HG02642 (cell line): Measurements from ENCODE around the gene PRAMEF4.
"Not testable (repeated sequence)": the region's sequence is repeated elsewhere in the genome, so short reads cannot be mapped to it uniquely, and the experiment has no call there.

Experiments used
- ATAC-seq: cut with Tn5 transposase; IDR thresholded peaks from one replicate; pipeline ENCODE4 v1.9.1; 2021; ENCODE audit warnings: mild to moderate bottlenecking; ENCODE audit not compliant: unreplicated experiment, poor library complexity

The PRAMEF4 gene

GRCh38 chr1:12886101-12886500 is at the start of gene PRAMEF4:
PRAMEF4 (minus strand) TSS chr1:12886201; CDS start chr1:12883394, 2,807 bp downstream.
- ATAC-seq = not testable (repeated sequence)

DNA sequence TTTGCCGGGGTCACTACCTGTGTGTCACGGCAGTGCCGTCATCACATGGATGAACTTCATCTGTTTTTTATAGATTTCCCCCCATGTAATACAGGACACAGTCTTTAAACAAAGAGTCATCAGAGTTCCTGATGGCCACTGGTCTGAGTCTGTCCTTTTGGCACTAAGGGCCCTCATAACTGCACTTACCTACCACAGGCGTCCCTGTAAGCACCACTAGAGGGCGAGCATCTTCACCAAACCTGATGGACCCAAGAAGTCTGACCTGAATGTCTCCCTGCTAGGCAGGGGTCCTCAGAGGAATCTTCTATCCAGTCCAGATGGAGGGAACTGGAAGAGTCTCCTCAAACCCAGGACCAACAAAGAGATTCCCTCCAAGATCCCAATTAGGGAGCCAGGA is 38.4 kb upstream of the PRAMEF4 start:
- not testable (repeated sequence) for ATAC-seq

GRCh38 chr1:12921749-12922148 is 35.7 kb upstream of the PRAMEF4 start:
- not testable (repeated sequence) for ATAC-seq

DNA sequence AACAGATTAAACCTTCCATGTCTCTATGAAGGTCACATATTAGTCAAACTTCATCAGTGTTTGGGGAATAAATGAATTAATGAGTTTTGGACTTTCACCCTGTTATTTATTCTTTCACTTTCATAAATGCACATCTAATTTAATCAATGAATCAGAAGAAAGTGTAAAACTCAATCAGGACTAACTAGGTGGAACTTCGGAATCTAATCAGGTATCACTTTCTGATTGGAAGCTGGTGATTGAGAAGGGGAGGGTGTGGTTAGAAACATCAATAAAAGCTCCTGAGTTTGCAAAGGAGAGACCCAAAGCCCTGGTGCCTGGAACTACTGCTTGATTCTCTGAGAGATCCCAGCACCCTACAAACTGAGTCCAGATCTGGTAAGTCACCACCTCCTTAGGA is 30.3 kb upstream of the PRAMEF4 start, which contains the start of gene PRAMEF7:
PRAMEF7 (plus strand) TSS at position 301 of the 400 bp plus-strand sequence. CDS start 1,083 bp downstream, outside the sequence.
- ATAC-seq = not testable (repeated sequence)

DNA sequence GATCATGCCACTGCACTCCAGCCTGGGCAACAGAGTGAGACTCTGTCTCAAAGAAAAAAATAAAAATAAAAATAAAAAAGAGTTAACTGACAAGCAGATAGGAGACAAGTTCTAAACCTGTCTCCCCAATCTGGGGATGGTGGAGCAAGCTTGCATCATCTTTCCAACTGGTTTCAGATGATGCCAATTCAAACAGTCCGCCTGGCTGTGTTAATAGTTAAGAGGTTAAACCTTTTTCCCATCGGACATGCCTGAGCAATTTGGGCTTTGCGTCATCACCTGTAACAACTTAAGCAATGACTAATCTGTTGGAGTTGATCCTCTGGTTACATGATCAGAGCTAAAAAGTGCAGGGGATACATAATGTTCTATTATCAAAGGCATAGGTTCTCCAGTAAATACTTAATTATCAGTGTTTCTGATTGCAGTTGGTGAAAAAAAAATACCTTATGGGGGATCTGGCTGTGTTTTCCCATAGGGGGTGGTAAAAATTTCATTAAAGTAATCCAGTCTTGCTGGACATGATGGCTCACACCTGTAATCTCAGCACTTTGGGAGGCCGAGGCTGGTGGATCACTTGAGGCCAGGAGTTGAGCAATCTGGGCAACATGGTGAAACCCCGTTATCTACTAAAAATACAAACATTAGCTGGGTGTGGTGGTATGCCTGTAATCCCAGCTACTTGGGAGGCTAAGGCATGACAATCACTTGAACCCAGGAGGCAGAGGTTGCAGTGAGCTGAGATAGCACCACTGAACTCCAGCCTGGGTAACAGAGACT is 18.0 kb upstream of the PRAMEF4 start:
- ATAC-seq = not testable (repeated sequence)

- ATAC-seq = not testable (repeated sequence)
Measured at GRCh38 chr1:12899186-12899585, 13.2 kb upstream of the PRAMEF4 start.

DNA sequence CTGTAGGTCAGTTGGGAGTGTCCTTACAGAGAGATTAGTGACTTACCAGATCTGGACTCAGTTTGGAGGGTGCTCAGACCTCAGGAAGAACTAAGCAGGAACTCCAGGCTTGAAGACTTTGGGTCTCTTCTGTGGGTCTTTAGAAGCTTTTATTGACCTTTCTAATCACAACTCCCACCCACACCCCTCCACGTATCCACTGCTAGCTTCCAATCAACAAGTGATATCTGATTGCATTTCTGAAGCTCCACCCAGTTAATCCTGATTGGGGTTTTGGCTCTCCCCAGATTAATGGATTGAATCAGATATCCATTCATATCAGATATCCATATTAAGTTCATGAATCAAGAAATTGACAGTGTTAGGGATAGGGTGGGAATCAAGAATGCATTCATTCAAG is 12.2 kb upstream of the PRAMEF4 start, which contains the start of gene PRAMEF10:
PRAMEF10 (minus strand) TSS at position 101 of the 400 bp plus-strand sequence. CDS start 2,423 bp downstream, outside the sequence.
- ATAC-seq = not testable (repeated sequence)

- not testable (repeated sequence) for ATAC-seq
Measured at GRCh38 chr1:12878453-12878852, 7.5 kb downstream of the PRAMEF4 start.

- ATAC-seq = not testable (repeated sequence)
Measured at GRCh38 chr1:12863131-12863880, 22.7 kb downstream of the PRAMEF4 start.

- ATAC-seq = not testable (repeated sequence)
Measured at GRCh38 chr1:12856786-12857185, 29.2 kb downstream of the PRAMEF4 start, which contains the start of gene PRAMEF2. PRAMEF2 (plus strand) TSS chr1:12857086; CDS start chr1:12859010, 1,924 bp downstream.

- no peak for ATAC-seq
Measured at GRCh38 chr1:12851779-12852178, 34.2 kb downstream of the PRAMEF4 start.

DNA sequence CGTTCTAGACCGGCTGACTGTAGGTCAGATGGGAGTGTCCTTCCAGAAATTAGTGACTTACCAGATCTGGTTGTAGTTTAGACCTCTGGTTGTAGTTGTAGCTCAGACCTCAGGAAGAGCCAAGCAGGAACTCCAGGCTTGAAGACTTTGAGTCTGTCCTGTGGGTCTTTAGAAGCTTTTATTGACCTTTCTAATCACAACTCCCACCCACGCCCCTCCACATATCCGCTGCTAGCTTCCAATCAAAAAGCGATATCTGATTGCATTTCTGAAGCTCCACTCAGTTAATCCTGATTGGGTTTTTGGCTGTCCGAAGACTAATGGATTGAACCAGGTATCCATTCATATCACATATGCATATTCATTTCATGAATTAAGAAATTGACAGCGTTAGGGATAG is 37.4 kb downstream of the PRAMEF4 start, which contains the start of gene HNRNPCL1:
HNRNPCL1 (minus strand) TSS at position 101 of the 400 bp plus-strand sequence. CDS start 431 bp downstream, outside the sequence.
- not testable (repeated sequence) for ATAC-seq

DNA sequence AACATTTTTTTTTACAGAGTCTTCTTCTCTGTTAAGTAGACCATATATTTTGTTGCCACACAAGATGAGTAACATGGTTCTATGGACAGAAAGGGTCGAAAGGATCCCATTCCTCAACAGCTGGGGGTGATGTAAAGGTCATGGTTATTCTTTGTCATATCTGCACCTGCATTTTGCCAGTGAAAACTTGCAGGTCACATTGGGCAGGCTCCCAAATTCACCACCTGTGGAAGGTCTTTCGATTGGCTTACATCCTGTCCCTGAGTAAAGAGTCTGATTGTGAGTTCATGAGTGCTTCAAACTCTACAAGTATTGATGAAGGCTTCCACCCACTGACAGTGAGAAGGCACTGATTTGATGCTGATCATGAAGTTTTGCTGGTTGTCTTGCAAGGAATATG is 52.8 kb downstream of the PRAMEF4 start:
- not testable (repeated sequence) for ATAC-seq

- ATAC-seq = not testable (repeated sequence)
Measured at GRCh38 chr1:12831310-12831709, 54.7 kb downstream of the PRAMEF4 start, which contains the start of gene PRAMEF11. PRAMEF11 (minus strand) TSS chr1:12831410; CDS start chr1:12828789, 2,621 bp downstream.
